Fibroblast of skin of left biceps (primary cell): ENCODE results near the gene AKR1E2.
A peak's percentile ranks its signal among the peaks of the same experiment; 100 is the strongest.

ENCODE experiments used
- DNase-seq, 2 experiments: peaks; one replicate each; pipeline ENCODE4 v3.0.0-alpha.2; 2013; ENCODE audit warnings: low read depth in 2 of 2

AKR1E2 gene

GRCh38 chr10:4825868-4826791 lies at the start of gene AKR1E2:
AKR1E2 (plus strand) TSS chr10:4826207; CDS start chr10:4826325, 118 bp downstream.
- peak; percentile 75 to 80 for DNase-seq

GRCh38 chr10:4776234-4776638 lies 49.8 kb upstream of the AKR1E2 start:
- no peak for DNase-seq

GRCh38 chr10:4778761-4779160 lies 47.2 kb upstream of the AKR1E2 start:
- no peak for DNase-seq

GRCh38 chr10:4780091-4780490 lies 45.9 kb upstream of the AKR1E2 start:
- DNase-seq, result no peak

GRCh38 chr10:4780782-4781181 lies 45.2 kb upstream of the AKR1E2 start:
- DNase-seq, result peak; percentile 60 to 62

GRCh38 chr10:4781955-4782354 lies 44.1 kb upstream of the AKR1E2 start:
- no peak for DNase-seq

- DNase-seq, result no peak
Observed at GRCh38 chr10:4784667-4785333, 41.2 kb upstream of the AKR1E2 start.

- no peak for DNase-seq
Observed at GRCh38 chr10:4786043-4786839, 39.8 kb upstream of the AKR1E2 start.

- no peak for DNase-seq
Observed at GRCh38 chr10:4790045-4790444, 36.0 kb upstream of the AKR1E2 start.

GRCh38 chr10:4790922-4791321 lies 35.1 kb upstream of the AKR1E2 start:
- no peak for DNase-seq

GRCh38 chr10:4792381-4792780 lies 33.6 kb upstream of the AKR1E2 start:
- no peak for DNase-seq

GRCh38 chr10:4801405-4801804 lies 24.6 kb upstream of the AKR1E2 start:
- no peak for DNase-seq

GRCh38 chr10:4802711-4803487 lies 23.1 kb upstream of the AKR1E2 start:
- no peak for DNase-seq

- no peak for DNase-seq
Observed at GRCh38 chr10:4803822-4804221, 22.2 kb upstream of the AKR1E2 start.

- DNase-seq, result no peak
Observed at GRCh38 chr10:4804465-4804864, 21.5 kb upstream of the AKR1E2 start.

- DNase-seq, result no peak
Observed at GRCh38 chr10:4806534-4806933, 19.5 kb upstream of the AKR1E2 start.

GRCh38 chr10:4807761-4808507 lies 18.1 kb upstream of the AKR1E2 start:
- peak in 1 of 2 experiments; percentile 44 for DNase-seq

GRCh38 chr10:4809156-4809555 lies 16.9 kb upstream of the AKR1E2 start:
- no peak for DNase-seq

GRCh38 chr10:4810092-4810491 lies 15.9 kb upstream of the AKR1E2 start:
- no peak for DNase-seq

GRCh38 chr10:4812046-4812445 lies 14.0 kb upstream of the AKR1E2 start:
- DNase-seq, result no peak

- DNase-seq, result no peak
Observed at GRCh38 chr10:4813023-4813422, 13.0 kb upstream of the AKR1E2 start.
